Endothelial cell of hepatic sinusoid (primary cell): ENCODE measurements around the gene MADCAM1.

ENCODE experiments used
- in situ Hi-C: cut with HindIII; loops from 2 replicates; pipeline ENCODE4 v1.10.0; 2017; ENCODE audit warnings: low sequenced_read_pairs

The MADCAM1 gene

GRCh38 chr19:547836-548720, 51.8 kb downstream of the MADCAM1 start:
- in situ Hi-C loops: no loop called here

GRCh38 chr19:548886-549830, 52.9 kb downstream of the MADCAM1 start:
- in situ Hi-C loops: no loop called here

DNA sequence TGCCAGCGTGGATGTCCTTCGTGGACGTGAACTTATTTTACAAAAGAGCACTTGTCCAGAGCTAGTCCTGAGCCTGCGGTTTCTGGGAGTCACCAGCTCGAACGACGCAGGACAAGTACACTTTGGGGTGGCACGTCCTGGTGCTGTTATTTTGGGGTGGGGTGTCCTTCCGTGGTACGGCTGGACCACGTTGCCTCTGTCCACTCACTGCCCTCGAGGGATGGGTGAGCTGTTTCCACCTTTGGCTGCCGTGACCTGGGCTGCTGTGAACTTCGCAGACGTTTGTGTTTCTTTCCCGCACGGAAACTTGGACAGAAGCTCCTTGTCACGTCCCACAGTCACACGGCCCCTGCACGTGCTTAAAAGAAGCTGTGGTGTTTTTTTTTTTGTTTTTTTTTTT, 58.5 kb downstream of the MADCAM1 start:
- in situ Hi-C loops: no loop called here
